Glomerular visceral epithelial cell (primary cell): ENCODE results near the gene ST8SIA3.
"Not testable (repeated sequence)": the region's sequence is repeated elsewhere in the genome, so short reads cannot be mapped to it uniquely, and the experiment has no call there.

Experiments
- DNase-seq: peaks from one replicate; pipeline ENCODE4 v3.0.0-alpha.2; 2016; ENCODE audit errors: extremely low spot score

ST8SIA3 gene

DNA sequence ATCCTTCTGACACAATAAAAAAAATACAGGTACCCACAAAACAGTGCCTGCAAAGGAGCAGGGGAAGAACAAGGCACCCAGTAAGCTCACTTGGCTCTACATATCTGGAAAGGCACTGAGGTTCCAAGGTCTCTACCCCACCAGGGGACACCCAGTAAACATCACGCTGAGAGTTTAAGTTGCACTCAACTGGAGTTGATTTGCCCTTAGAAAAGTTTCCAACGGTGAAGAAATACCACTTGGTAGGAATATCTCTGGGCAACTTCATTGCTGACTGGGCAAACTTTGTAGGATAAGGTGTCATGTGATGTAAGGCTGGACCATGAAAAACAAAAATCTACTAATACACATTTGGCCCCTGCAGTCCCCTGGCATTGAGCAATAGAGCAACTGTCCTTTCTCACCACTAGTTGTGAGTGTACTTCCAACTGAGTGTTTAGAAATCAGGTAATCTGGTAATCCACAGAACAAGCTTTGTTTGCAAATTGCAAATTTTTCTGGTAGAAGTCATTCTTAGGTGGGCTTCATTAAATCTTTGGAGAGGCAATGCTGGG, 14.2 kb downstream of the ST8SIA3 start:
- DNase-seq: no peak

DNA sequence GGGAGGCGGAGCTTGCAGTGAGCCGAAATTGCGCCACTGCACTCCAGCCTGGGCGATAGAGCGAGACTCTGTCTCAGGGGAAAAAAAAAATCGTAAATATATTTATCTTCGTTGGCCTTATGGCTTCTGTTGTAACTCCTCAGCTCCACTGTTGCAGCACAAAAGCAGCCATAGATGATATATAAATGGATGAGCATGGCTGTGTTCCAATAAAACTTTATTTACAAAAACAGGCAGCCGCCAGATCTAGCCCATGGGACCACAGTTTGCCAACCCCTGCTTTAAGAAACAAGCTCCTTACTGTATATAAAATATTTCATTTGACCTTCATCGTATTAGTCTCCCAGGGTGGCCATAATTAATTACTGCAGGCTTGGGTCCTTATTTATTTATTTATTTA, 20.1 kb downstream of the ST8SIA3 start:
- no peak for DNase-seq

DNA sequence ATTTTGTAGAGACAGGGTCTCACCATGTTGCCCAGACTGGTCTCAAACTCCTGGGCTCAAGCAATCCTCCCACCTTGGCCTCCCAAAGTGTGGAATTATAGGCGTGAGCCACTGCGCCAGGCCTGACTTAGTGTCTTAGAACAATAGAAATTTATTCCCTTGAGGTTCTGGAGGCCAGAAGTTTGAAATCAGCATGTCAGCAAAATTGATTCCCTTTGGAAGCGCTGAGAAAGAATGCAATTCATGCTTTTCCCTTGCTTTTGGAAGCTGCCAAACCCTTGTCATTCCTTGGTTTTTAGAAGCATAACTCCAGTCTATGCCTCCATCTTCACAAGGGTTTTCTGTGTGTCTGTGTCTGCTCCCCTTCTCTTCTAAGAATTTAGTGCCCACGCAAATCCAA, 20.7 kb downstream of the ST8SIA3 start:
- DNase-seq: no peak

DNA sequence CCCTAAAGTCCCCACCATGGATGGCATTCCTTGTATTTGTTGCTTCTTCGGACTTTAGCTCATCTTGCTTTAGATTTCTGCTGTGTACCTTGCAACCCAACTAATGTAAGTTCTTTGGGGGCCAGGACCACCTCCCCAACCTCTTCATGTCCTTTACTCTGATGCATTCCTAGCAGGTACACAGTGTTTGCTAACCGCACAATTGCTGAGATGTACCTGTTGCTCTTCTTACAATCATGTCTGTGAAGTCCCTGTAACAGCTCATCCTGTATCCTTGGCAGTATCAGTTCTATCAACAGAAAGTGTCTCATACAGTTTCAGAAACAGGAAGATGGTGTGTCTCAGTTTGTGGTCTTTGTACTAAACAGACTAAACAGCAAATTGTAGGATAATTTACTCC, 24.1 kb downstream of the ST8SIA3 start:
- DNase-seq: no peak

DNA sequence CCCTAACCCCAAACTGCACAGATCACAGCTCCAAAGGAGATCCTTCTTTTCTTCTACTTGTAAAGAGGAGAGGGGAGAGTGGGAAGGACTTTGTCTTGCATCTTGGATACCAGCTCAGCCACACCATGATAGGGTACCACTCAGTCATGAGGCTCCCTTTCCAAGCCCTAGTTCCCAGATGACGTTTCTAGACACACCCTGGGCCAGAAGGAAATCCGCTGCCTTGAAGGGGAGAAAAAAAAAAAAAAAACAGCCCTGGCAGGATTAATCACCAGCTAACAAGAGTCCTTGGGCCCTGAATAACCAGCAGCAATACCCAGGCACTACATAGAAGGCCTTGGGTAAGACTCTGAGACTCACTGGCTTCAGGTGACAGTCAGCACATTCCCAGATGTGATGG, 36.9 kb downstream of the ST8SIA3 start:
- DNase-seq: no peak

DNA sequence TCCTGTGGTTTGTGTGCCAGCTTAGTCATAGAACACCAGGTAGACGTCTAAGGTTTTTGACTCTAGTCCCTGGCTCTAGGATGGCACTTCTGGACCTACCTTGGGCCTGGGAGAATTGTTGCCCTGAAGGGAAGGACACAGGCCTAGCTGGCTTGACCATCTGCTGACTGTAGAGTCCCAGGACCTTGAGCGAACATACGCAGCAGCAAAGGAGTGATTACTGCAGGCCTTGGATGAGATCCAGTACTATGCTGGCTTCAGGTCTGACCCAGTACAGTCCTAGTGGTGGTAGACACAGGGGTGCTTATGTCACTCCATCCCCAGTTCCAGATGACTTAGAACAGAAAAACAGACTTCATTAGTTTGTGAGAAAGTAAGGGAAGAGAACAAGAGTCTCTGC, 37.7 kb downstream of the ST8SIA3 start:
- no peak for DNase-seq

DNA sequence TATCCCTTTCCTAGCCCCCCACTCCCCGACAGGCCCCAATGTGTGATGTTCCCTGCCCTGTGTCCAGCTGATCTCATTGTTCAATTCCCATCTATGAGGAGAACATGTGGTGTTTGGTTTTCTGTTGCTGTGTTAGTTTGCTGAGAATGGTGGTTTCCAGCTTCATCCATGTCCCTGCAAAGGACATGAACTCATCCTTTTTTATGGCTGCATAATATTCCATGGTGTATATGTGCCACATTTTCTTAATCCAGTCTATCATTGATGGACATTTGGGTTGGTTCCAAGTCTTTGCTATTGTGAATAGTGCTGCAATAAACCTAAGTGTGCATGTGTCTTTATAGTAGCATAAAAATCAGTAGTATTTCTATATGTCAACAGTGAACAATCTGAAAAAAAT, 42.4 kb downstream of the ST8SIA3 start:
- DNase-seq: not testable (repeated sequence)

DNA sequence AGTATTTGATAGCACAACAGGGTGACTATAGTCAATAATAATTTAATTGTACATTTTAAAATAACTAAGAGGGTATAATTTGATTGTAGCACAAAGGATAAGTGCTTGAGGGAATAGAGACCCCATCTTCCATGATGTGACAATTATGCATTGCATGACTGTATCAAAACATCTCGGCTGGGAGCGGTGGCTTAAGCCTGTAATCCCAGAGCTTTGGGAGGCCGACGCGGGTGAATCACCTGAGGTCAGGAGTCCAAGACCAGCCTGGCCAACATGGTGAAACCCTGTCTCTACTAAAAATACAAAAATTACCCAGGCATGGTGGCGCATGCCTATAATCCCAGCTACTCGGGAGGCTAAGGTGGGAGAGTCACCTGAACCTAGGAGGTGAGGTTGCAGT, 44.5 kb downstream of the ST8SIA3 start:
- not testable (repeated sequence) for DNase-seq

DNA sequence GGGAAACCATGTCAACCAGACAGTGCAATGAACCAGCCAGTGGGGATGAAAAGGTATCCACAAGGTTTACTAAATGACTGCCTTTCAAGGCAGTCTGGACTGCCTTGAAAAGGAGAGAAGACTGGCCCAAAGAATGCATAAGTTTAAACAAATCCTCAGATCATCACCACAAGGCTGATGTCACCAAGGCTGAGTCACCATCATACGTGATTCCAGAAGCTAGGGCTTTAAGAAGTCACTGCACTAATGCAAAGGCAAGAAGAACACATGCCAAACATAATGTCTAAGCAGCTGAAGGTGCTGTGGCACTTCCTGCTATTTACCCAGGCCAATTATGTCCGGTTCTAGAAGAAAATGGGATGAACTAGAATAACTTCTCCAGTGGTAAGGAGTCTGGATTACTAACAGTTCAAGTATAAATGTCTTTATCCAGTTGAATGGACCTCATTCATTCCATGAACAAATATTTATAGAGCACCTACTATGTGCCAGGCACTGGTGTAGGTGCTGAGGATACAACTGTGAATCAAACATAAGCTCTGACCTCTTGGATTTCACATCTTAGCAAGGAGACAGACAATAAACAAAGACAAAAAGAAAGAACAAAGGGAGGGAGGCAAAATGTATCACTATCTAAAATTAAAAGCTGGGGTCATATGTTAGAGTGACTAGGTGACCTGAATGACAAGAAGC, 45.2 kb downstream of the ST8SIA3 start:
- DNase-seq: peak; percentile 64

DNA sequence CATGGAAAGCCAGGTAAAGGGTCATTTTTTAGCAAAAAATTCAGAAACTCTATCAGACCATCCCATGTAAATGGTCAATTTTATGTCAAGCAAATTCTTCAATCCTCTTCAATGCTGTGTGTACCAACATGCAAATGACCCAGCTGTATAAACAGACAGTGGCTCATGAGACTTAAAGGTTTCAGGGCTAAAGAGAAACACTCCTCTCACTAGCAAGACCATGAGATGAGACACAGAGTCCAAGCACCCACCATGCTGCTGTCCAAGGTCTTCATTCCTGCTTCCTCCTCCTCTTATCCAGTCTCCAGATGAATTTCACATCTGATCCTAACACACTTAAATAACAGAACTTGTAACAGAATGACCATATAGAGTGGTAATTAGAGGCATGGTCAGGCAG, 52.0 kb downstream of the ST8SIA3 start:
- no peak for DNase-seq

DNA sequence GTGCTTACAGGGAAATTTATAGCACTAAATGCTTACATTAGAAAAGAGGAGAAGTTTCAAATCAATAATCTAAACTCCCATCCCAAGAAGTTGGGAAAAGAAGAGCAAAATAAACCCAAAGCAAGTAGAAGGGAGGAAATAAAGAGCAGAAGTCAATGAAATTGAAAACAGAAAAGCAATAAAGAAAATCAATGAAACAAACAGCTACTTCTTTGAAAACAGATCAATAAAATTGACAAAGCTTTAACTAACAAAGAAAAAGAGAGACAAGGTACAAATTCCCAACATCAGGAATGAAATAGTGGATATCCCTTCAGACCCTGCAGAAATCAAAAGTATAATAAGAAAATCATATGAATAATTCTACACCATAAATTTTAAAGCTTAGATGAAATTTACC, 57.3 kb downstream of the ST8SIA3 start:
- DNase-seq: no peak

DNA sequence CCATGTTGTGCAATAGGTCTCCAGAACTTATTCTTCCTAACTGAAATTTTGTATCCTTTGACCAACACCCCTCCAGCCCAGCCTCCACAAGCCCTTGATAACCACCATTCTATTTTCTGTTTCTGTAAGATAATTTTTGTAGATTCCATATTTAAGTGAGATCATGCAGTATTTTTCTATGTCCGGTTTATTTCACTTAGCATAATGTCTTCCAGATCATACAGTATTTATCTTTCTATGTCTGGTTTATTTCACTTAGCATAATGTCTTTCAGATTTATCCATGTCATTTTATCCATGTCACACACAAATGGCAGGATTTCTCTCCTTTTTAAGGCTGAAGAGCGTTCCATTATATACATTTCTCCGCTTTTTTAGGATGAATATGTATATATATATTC, 58.4 kb downstream of the ST8SIA3 start:
- DNase-seq: no peak

DNA sequence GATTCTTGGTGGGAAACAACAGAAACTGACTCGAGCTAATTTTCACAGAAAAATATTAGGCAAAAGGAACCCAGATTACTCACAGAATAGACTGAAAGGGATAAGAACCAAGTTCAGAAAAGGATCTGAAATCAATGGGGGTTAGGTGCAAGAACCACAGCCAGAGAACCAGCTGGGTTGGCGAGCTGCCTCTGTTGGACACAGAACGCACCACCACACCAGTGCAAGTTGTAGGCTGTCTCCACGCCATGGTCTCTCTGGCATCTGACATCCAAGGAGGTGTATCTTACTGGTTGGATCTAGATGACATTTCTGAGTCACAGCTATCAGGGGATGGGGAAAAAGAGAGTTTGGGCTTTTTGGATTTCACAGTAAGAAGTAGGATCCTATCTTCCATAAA, 64.2 kb downstream of the ST8SIA3 start:
- no peak for DNase-seq
